Measurements from ENCODE around the gene DROSHA.

Gene DROSHA

DNA sequence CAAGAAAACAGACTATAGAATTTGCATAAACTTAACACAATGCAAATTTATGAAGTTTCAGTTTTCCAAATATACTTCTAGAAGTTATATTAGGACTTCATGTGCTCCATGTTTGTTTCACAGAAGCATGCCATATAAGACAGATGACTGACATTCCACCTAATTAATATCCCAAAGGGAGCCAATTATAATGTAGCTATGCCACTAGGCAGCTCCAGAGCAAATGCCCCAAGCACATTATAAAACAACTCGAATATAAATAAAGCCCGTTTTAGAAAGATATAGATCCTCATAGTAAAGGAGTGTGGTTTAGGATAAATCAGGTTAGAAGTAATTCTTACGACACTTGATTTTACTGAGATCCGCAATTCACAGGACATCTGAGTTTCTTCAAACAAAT, 8.9 kb downstream of the DROSHA start:
- no peak for DNase-seq (ENCODE audit: low read depth in 1 of 2, low spot score in 1 of 2)

DNA sequence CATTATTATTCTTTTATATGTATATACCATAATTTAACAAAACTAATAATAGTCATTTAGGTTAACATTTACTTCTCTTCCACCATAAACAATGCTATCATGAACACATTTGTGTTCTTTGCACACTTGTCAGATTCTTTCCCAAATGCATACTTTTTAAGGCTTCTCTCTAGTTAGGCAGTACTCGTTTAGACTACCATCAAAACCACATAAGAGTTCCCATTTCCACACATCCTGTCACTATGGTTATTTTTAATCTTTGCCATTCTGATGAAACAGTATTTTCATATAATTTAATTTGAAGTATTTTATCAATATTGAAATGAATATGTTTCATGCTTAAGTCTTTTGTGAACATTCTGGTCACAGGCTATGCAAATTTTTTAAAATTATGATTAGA, 15.1 kb downstream of the DROSHA start:
- DNase-seq (ENCODE audit: low read depth in 1 of 2, low spot score in 1 of 2), result no peak

DNA sequence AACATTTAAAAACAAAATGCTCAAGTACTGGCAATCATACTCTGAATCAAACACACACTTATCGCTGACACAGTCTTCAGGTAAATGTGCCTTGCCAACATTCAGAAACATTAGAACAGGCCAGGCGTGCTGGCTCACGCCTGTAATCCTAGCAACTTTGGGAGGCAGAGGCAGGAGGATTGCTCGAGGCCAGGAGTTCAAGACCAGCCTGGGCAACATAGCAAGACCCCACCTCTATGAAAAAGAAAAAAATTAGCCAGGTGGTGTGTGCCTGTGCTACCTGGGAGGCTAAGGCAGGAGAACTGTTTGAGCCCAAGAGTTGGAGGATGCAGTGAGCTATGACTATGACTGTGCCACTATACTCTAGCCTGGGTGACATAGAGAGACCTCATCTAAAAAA, 20.6 kb downstream of the DROSHA start:
- DNase-seq (ENCODE audit: low read depth in 1 of 2, low spot score in 1 of 2), result no peak

DNA sequence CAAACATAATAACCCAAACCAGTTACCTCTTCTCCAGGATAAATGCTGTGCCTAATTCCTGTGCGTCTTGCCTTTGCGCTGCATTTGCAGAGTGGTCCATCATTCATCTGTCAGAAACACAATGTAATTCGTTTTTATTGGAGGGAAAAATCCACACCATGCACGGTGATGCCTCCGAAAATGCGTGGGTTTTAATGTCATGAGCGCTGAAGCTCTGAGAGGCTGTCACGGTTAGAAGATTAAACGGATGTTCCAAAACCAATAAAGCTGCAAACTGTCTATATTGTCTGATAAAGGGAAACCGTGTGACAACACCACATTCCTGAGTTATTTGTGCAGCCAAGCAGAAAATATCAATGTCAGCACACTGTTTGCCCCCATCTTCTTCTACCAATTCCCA, 27.4 kb downstream of the DROSHA start:
- no peak for DNase-seq (ENCODE audit: low read depth in 1 of 2, low spot score in 1 of 2)

DNA sequence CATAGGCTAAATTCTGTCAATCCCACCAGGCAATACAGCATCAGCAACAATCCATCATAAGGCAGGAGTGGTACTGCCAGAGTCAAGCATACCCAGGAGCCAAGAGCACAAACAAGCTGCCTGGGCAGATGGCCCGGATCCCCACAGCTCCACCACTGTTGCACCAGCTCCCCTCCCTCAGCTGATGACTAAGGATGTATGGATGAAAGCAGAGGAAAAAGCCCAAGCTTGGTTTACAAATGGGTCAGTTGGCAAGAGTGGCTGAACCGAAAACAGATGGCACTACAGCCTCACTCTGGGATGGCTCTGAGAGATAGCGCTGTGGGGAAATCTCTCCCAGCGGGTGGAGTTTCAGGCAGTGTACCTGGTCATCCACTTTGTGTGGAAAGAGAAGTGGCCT, 29.4 kb downstream of the DROSHA start:
- no peak for DNase-seq (ENCODE audit: low read depth in 1 of 2, low spot score in 1 of 2)

DNA sequence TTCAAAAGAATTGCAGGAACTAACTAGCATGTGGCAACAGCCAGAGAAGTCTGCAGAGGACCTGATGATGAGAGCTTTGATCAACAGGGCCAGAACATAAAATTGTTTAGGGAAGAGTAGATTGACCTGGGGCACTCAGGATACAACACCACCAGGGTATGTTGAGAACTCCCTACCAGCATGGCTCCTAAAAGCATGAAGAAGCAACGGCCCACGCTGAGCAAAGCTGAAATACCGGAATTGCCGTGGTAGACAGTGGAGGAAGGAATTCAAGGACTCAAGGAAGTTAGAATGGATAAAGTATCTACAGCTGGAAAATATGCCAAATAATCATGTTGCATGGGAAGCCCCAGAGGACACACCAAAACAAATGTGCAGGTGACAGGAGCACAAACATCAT, 31.6 kb downstream of the DROSHA start:
- no peak for DNase-seq (ENCODE audit: low read depth in 1 of 2, low spot score in 1 of 2)

DNA sequence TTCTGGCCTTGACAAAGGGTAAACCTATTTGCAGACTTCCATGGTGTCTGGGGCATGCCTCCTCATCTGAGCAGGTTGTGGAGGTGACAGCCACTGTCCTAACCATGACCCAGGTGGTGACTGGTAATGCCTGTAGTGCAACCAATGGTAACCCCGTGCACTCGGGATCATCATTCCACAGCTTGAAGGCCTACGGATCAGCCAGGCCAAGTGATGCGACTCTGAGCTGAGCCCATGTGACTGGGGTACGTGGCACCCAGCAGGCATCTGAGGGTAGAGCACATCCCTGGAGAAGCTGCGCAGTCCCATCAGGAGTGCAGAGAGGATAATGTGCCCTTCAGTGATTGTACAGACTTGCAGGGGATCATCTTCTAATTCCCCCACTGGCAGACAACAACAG, 35.0 kb downstream of the DROSHA start:
- no peak for DNase-seq (ENCODE audit: low read depth in 1 of 2, low spot score in 1 of 2)

DNA sequence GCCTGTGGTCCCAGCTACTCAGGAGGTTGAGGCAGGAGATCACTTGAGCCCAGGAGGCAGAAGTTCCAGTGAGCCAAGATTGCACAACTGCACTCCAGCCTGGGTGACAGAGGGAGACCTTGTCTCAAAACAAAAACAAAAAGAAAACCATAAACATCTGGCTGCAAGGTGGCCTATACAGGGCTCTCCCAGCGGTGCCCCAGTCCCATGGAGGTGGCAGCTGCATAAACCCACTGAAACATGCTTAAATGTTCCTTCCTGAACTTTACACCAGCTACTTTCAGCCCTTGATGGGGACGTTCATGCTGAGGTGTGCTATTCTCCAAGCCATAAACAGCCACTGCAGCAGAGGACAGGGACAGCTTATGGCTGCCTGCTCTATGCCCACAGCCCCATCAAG, 35.6 kb downstream of the DROSHA start:
- no peak for DNase-seq (ENCODE audit: low read depth in 1 of 2, low spot score in 1 of 2)

DNA sequence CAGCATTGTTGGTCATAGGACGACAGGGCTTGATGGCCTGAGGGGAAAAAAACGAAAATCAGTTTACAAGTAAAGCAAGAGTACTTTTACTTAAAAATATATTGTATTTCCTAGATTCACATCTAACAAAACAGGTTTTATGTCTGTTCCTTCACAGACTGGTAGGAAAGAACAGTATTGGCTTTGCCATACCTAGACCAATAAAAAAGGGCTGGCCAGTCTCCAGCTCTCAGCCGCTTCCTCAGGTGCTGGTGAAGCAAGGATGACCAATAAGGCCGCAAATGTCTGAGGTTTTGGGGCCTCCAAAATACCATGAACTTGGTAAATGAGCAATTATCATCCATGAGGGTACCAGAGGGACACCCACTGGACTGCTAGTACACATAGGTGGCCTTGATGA, 36.6 kb downstream of the DROSHA start:
- no peak for DNase-seq (ENCODE audit: low read depth in 1 of 2, low spot score in 1 of 2)

DNA sequence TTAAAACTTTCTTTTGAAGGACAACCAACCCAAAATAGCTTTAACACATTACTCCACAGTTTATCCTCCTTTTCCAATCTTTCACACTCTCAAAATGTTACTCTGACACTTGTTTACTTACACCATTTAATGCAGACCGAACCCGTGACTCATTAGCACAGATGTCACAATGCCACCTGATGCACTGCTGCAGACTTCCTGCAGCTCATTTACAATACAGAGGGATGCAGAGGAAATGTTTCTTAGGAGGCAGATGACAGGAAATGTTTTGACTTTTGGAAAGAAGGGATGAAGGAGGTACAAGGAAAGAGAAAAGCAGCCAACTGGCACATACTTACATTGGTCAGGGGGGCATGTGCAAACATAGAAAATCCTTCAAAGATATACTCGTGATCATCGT, 39.0 kb downstream of the DROSHA start:
- DNase-seq (ENCODE audit: low read depth in 1 of 2, low spot score in 1 of 2), result no peak

DNA sequence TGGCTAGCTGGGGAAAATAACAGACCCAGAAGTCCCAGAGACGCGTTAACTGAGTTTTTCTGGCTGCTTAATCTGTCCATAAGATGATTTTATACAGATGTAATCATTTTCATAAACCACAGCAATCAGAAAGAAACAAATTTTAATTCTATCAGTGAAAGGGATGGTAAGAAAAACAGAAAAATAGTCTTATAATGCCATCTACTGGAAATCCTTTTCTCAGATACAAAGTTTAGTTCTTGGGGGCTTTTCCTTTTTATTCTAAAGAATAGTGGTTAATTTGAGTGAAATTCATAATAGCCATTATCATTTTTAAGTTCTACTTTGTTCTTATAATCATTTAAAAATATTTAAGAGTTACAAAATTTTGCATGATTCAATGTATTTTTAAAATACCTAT, 44.4 kb downstream of the DROSHA start:
- DNase-seq (ENCODE audit: low read depth in 1 of 2, low spot score in 1 of 2), result no peak

DNA sequence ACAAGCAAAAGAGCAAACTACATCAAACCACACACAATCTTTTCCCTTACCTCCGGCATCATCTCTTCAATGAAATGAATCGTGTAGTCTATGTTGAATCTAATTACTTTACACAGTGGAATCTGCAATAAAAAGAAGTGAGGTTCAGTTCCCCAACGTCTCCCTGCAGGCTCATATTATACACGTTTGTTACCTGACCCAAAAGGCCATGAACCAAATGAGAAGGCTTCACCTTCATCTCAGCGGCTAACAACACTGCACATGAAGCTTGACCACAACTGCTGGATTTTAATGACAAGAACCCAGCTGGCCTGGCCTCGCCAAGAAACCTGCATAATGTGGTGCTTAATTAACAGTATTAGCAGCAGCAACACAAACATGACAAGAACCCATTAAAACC, 45.5 kb downstream of the DROSHA start:
- no peak for DNase-seq (ENCODE audit: low read depth in 1 of 2, low spot score in 1 of 2)

DNA sequence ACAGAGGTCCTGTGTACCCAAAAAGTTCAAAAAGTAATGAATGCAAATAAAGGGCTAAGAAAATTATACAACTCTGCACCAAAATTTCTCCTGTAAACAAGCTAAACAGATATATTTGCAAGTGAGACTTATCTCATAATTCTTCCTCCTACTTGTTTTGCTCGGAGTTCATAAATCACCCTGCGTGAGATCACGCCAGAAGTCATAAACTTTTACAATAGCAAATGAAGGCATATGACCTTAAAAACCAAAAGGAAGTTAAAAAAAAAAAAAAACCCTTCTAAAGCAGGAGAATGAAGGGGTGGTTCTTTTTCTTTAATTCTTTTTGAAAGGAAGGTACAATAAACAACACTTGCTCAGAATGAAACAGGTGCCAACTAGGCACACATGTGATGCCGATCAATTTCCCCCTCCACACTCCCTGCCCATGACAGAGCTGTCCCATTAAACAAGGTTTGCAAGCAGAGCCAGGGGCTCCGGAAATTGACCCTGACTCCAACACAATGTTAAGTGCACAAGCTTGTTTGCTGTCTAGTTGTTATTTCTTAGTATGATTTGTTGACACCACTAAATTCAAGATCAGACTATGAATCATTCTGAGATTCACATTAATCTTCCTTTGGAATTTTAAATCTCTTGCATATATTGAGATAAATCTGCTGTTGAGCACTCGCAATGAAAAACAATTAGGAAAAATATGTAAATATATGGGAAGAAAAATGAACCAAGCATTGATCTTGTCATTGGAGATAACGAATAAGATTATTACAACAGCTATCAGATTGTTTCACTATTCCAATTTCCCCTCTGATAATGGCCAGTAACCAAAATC, 46.3 kb downstream of the DROSHA start:
- no peak for DNase-seq (ENCODE audit: low read depth in 1 of 2, low spot score in 1 of 2)

DNA sequence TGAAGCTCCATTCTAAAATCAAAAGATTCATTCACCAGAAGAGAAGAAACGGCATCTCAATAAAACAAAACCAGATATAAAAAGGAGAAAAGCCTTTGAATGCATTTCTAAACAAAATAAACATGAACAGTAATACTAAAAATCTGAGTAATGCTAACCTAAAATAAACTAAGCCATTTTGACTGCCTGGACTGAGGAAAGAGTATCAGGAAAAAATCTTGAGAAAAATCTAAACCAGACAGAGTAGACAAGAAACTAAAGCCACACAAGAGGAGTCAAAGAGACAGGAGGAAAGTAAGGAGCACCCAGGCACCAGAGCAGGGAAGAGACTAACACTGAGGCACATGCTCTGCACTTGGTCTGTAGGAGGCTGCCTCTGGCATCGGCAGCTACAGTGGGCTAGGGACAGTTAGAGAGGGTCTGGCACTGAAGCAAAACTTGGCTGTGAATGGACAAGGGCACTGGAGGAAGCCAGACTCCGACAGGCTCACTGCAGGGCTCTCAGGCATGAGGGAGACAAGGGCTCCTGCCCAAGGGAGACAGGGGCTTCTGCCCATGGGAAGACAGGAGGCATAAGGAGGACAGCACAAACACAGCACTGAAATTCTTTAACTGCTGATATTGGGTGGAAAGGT, 50.2 kb downstream of the DROSHA start:
- no peak for DNase-seq (ENCODE audit: low read depth in 1 of 2, low spot score in 1 of 2)

DNA sequence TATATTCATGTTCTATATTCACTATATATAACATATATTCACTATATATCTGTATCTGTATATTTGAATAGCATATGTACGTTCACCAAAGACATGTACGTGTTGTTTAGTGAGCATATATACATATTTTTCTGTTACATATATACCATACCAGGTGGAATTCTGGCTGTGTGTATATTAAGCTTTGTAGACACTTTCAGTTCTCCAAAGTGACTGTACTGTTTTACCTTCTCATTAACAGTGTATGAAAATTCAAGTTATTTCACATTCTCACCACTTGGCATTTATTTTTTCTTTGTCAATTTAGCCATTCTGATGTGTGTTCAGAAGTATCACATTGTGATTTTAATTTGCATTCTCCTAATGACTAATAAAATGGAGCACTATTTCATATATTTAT, 52.2 kb downstream of the DROSHA start:
- no peak for DNase-seq (ENCODE audit: low read depth in 1 of 2, low spot score in 1 of 2)

DNA sequence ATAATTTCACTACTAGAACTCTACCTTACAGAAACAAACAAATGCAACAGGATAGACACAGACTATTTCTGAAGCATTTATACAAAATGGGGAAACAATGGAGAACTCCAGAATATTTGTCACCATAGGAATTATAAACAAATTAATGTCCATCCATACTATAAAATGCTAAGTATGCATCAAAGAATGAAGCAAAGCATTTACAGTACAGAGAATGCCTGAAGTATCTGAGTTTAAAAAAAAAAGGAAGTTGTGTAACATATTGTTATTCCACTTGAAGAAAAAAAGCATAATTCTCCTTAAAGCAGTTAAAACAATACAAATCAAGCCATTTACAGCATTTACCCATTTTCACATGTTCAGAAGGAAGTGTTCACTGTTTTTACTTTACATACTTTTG, 53.0 kb downstream of the DROSHA start:
- no peak for DNase-seq (ENCODE audit: low read depth in 1 of 2, low spot score in 1 of 2)

DNA sequence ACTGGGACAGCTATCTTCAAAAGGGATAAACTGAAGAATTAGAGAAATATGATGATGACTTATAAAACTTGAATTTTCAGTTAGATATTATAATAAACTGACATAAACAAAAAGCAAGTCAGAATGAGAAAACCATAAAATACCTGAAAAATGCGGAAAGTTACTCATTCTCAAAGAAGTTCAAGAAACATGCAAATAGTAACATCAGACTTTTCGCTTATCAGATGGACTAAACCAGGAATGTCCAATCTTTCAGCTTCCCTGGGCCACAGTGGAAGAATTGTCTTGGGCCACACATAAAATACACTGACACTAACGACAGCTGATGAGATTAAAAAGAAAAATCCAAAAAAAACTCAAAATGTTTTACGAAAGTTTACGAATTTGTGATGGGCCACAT, 53.9 kb downstream of the DROSHA start:
- no peak for DNase-seq (ENCODE audit: low read depth in 1 of 2, low spot score in 1 of 2)

DNA sequence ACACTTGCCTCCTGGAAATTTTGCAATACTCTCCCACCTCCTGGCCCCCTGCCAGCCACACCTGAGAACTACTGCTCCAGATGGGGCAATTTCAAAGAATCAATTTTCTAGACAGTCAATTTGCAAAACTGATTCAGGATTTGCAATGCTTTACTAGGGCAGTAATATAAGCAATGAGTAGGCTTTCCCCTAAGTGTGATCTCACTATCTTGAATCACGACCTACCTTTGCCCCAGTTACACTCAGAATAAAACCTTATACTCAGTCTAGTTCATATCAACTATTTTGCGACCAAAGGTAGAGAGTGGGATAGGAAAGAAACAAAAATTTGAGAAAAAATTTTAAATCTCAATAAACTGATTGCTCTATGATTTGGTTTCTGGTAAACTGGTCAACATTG, 54.4 kb downstream of the DROSHA start:
- no peak for DNase-seq (ENCODE audit: low read depth in 1 of 2, low spot score in 1 of 2)

DNA sequence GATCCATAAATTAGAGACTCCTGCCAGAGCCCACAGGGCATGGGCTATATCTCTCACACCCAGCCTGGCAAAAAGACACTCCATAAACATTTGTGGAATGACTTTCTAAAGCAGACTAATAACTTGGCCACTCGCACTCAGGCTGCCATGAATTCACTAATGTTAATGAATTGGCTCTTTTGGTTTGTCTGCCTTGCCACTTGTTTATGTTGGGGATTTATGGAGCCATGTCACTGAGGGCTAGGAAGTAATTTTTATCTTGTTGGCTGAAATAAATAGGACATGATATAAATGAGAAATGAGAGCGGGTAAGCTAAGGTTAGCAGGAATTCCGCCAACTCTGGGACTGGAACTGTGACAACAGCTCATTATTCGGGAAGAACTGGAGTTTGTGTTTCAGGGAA, 55.2 kb downstream of the DROSHA start:
- no peak for DNase-seq (ENCODE audit: low read depth in 1 of 2, low spot score in 1 of 2)

DNA sequence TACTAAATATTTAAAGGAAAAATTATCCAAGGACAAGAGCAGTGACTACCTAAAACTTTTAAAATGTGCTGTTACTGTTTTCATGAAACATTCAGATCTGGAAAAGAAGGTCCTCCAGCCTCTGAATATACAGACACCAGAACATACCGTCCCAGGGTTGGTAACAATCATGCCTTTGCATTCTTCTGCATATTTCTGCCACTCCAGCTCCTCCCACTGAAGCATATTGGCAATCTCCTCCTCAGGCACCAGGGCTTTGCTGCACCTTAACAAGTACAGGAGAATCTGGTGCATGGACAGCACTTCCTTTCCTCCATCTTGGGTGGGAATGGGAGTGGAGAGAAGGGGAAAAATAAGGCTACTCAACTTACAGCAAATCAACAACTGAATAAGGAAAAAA, 60.0 kb downstream of the DROSHA start:
- no peak for DNase-seq (ENCODE audit: low read depth in 1 of 2, low spot score in 1 of 2)

DNA sequence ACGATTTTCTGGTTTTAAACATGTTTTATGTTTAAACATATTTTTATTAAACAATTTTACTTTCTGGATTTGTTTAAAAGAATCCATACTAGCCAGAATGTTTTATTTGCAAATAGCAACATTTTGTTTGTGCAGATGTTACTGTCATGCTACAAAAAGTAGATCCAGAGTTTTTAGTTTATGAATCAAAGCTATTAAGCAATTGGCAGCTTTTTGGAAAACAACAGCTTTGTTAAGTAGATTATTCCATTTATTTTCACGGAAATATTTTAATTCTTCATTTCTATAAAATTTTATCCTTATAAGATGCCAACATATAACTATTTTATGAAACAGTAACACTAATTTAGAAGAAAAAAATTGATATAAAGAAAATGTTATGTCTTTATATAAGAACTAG, 60.9 kb downstream of the DROSHA start:
- DNase-seq (ENCODE audit: low read depth in 1 of 2, low spot score in 1 of 2), result no peak

DNA sequence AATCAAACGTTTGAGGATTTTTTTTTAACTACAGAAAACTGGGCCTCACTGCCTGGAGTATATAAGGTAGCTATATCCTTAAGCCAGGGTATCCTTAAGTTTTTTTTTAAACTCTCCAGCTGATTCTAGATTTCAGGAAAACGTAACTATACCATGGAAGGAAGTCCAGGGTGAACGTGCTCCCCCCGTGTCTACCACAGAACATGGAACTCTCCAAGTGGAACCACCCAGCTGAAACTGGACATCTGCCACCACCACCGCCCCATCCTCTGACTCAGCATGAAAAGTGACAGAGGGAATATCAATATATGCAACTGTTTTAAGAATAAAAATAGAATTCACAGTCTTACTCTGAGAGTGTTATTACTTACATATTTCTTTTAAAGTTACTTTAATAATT, 61.3 kb downstream of the DROSHA start:
- DNase-seq (ENCODE audit: low read depth in 1 of 2, low spot score in 1 of 2), result no peak

DNA sequence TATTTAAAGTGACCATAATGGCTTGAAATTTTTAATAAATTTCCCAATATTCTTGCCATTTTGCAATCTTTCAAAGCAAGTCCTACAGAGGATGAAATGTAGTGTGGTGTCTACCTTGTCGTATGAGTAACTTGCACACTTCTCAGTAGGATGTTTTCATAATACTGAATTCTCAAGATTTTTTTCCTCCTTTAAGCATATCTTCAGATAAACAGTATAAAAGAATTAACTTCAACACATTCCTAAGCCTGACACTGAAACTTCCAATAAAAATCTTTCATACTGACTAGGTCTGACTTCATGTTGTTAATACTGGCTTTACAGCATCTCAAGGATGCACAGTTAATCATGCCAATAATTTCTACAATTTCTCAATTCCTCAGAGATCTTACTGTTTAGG, 62.0 kb downstream of the DROSHA start:
- no peak for DNase-seq (ENCODE audit: low read depth in 1 of 2, low spot score in 1 of 2)

Measured in stimulated activated CD4-positive, alpha-beta T cell treated with anti-CD3 and anti-CD28 coated beads, Interleukin-15, amount 100 ng/mL, for 1 hour (primary cell).